Loucy (cell line): ENCODE measurements around the gene SMTN.

Experiments used
- H2AFZ ChIP-seq: fragments of 200-600 bp; sonication (generic); 2 replicates; pipeline ENCODE4 v1.6.0; 2016; ENCODE audit warnings: antibody characterized with exemption, mild to moderate bottlenecking, low read length, moderate library complexity
- H3F3A ChIP-seq: fragments of 200-600 bp; 2 replicates; pipeline ENCODE4 v1.6.0; 2016; ENCODE audit warnings: antibody characterized with exemption, low read depth, mild to moderate bottlenecking
- H3K27me3 ChIP-seq: fragments of 200-600 bp; sonication (generic); 2 replicates; pipeline ENCODE4 v1.6.1; 2014; ENCODE audit warnings: low read length, mild to moderate bottlenecking; ENCODE audit not compliant: insufficient read depth, poor library complexity, severe bottlenecking
- H3K36me3 ChIP-seq: fragments of 200-600 bp; sonication (generic); 2 replicates; pipeline ENCODE4 v1.6.1; 2016; ENCODE audit warnings: low read length; ENCODE audit not compliant: insufficient read depth
- H3K4me1 ChIP-seq: fragments of 200-600 bp; sonication (generic); 2 replicates; pipeline ENCODE4 v1.5.1; 2014; ENCODE audit warnings: low read length, mild to moderate bottlenecking; ENCODE audit not compliant: insufficient read depth, poor library complexity, severe bottlenecking
- H3K4me2 ChIP-seq: fragments of 200-600 bp; sonication (generic); 2 replicates; pipeline ENCODE4 v1.6.0; 2014; ENCODE audit warnings: antibody characterized with exemption, low read length, low read depth, mild to moderate bottlenecking; ENCODE audit not compliant: poor library complexity, severe bottlenecking
- H3K4me3 ChIP-seq: fragments of 200-600 bp; sonication (generic); 2 replicates; pipeline ENCODE4 v1.5.1; 2014; ENCODE audit warnings: low read length, mild to moderate bottlenecking, mixed read lengths; ENCODE audit not compliant: poor library complexity, severe bottlenecking
- H3K79me2 ChIP-seq: fragments of 200-600 bp; sonication (generic); 2 replicates; pipeline ENCODE4 v1.6.1; 2014; ENCODE audit warnings: low read length; ENCODE audit not compliant: insufficient read depth
- H3K9ac ChIP-seq: fragments of 200-600 bp; sonication (generic); 2 replicates; pipeline ENCODE4 v1.6.0; 2014; ENCODE audit warnings: mild to moderate bottlenecking, low read depth, low read length, moderate library complexity; ENCODE audit not compliant: poor library complexity, severe bottlenecking
- H3K9me2 ChIP-seq: fragments of 200-600 bp; sonication (generic); replicated peaks from 2 replicates; pipeline ENCODE4 v1.6.1; 2016; ENCODE audit warnings: low read depth, low read length, mixed read lengths
- H3K9me3 ChIP-seq: fragments of 200-600 bp; sonication (generic); 2 replicates; pipeline ENCODE4 v1.6.1; 2014; ENCODE audit warnings: mild to moderate bottlenecking, antibody characterized with exemption, low read length, low read depth; ENCODE audit not compliant: insufficient read depth
- H4K20me1 ChIP-seq: fragments of 200-600 bp; sonication (generic); 2 replicates; pipeline ENCODE4 v1.6.0; 2014; ENCODE audit warnings: antibody characterized with exemption, low read length, mild to moderate bottlenecking; ENCODE audit not compliant: insufficient read depth, poor library complexity, severe bottlenecking
- CTCF ChIP-seq: fragments of 200-600 bp; sonication (generic); conservative IDR thresholded peaks from 2 replicates; pipeline ENCODE4 v1.5.1; 2014; ENCODE audit warnings: mild to moderate bottlenecking, antibody characterized with exemption, low read length
- EZH2phosphoT487 ChIP-seq: fragments of 200-600 bp; IDR thresholded peaks from 2 replicates; pipeline ENCODE4 v1.6.1; 2018; ENCODE audit warnings: antibody characterized with exemption, mild to moderate bottlenecking, moderate library complexity, borderline replicate concordance

The SMTN gene

GRCh38 chr22:31080164-31080847 lies 812 bp upstream of the SMTN start:
- Histone ChIP-seq H3F3A (no peaks in the 10 kb centered on the region), H3K9me3 (no peaks in the 10 kb centered on the region), H3K9me2 (no peaks in the 10 kb centered on the region), H3K9ac (peak overlapping the region; percentile 84), H3K4me1 (peaks cover 28% of the 10 kb centered on the region), H3K4me3 (peak overlapping the region; percentile 98), H2AFZ (peak overlapping the region; percentile 90), H3K27me3 (no peaks in the 10 kb centered on the region), H3K36me3 (no peaks in the 10 kb centered on the region), H3K79me2 (peaks cover 33% of the 10 kb centered on the region), H3K4me2 (peak overlapping the region; percentile 91), H4K20me1 (peaks cover 18% of the 10 kb centered on the region)
- TF ChIP-seq EZH2phosphoT487 (no peak), CTCF (no peak)

GRCh38 chr22:31081963-31082605 lies 966 bp downstream of the SMTN start:
- peak overlapping the region; percentile 91 for H3K4me2 ChIP-seq
- peak overlapping the region; percentile 84 for H3K9ac ChIP-seq
- TF ChIP-seq EZH2phosphoT487: no peak
- TF ChIP-seq CTCF: no peak
- no peak overlapping the region for H2AFZ ChIP-seq
- peaks cover 48% of the 10 kb centered on the region for H3K79me2 ChIP-seq
- H3K36me3 ChIP-seq: no peaks in the 10 kb centered on the region
- peaks cover 18% of the 10 kb centered on the region for H4K20me1 ChIP-seq
- no peaks in the 10 kb centered on the region for H3K9me3 ChIP-seq
- no peaks in the 10 kb centered on the region for H3F3A ChIP-seq
- H3K4me3 ChIP-seq: peak overlapping the region; percentile 98
- no peaks in the 10 kb centered on the region for H3K27me3 ChIP-seq
- peaks cover 32% of the 10 kb centered on the region for H3K4me1 ChIP-seq
- H3K9me2 ChIP-seq: no peaks in the 10 kb centered on the region

DNA sequence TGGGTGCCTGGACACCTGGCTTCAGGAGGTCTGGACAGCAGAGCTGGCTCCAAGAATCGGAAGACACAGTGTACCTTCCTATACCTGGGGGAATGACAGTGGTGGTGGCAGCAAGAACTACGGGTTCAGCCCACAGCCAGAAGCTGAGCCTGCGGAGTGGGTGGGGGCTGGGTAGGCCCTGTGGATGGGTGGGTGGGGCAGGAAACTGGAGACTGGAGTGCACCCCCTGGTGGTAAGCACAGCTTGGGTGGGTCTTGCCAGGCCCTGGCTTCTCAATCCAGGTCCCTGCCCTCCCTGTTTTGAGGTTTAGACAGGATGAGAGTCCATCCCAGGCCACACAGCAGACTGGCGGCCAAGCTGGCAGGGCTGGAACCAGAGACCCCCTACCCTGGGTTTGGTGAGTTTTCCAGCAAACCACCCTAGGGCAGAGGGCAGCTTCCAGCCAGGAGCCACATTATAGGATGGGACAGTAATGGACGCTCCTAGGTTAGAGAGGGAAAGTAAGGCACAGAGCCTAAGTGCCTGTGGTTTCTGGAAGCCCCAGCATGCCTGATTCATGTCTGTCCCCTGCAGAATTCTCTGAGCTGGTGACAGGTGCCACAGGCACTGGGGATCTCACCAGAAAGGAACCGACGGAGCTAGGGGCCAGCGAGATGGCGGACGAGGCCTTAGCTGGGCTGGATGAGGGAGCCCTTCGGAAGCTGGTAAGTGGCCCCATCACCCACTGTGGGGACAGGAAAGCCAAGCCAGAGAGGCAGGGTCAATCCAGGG lies 1.7 kb downstream of the SMTN start:
- Histone ChIP-seq H3K79me2 (peaks cover 48% of the 10 kb centered on the region), H3K4me1 (peaks cover 32% of the 10 kb centered on the region), H3K4me2 (peak overlapping the region; percentile 91), H2AFZ (no peak overlapping the region), H3K9ac (peak overlapping the region; percentile 93), H3K9me2 (no peaks in the 10 kb centered on the region), H3K36me3 (peaks cover 1% of the 10 kb centered on the region; the same call in 1 of the 2 replicates), H3K27me3 (no peaks in the 10 kb centered on the region), H3K9me3 (no peaks in the 10 kb centered on the region), H3K4me3 (peak overlapping the region; percentile 98), H4K20me1 (peaks cover 18% of the 10 kb centered on the region), H3F3A (no peaks in the 10 kb centered on the region)
- TF ChIP-seq CTCF: peak; percentile 75
- TF ChIP-seq EZH2phosphoT487: no peak
